ENCODE measurements around the gene KIRREL1.

- no peak for TF ChIP-seq POLR2A (IDR thresholded peaks at IDR 0.05)
- TF ChIP-seq, protein P1, sequence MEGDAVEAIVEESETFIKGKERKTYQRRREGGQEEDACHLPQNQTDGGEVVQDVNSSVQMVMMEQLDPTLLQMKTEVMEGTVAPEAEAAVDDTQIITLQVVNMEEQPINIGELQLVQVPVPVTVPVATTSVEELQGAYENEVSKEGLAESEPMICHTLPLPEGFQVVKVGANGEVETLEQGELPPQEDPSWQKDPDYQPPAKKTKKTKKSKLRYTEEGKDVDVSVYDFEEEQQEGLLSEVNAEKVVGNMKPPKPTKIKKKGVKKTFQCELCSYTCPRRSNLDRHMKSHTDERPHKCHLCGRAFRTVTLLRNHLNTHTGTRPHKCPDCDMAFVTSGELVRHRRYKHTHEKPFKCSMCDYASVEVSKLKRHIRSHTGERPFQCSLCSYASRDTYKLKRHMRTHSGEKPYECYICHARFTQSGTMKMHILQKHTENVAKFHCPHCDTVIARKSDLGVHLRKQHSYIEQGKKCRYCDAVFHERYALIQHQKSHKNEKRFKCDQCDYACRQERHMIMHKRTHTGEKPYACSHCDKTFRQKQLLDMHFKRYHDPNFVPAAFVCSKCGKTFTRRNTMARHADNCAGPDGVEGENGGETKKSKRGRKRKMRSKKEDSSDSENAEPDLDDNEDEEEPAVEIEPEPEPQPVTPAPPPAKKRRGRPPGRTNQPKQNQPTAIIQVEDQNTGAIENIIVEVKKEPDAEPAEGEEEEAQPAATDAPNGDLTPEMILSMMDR (IDR thresholded peaks at IDR 0.05) = peak in 1 of 3 experiments; percentile 7
- no peak for TF ChIP-seq POLR2AphosphoS5 (IDR thresholded peaks at IDR 0.05; ENCODE audit: insufficient read depth in 1 of 2, low read depth in 1 of 2)
These were observed 45.0 kb upstream of the KIRREL1 start for GRCh38 chr1:157948312-157949073.
